ENCODE measurements around the gene PRUNE2. TPM values are rescaled to one million over a fixed set of nuclear protein-coding genes. Genes with fewer than 3 reads are reported as not detected.

The PRUNE2 gene
- total and polyA plus RNA-seq, 2 of the 8 experiments (the other 6 are each of a cell fraction or from before 2014, with no cell fraction given) = 5.5 to 13.3 TPM

DNA sequence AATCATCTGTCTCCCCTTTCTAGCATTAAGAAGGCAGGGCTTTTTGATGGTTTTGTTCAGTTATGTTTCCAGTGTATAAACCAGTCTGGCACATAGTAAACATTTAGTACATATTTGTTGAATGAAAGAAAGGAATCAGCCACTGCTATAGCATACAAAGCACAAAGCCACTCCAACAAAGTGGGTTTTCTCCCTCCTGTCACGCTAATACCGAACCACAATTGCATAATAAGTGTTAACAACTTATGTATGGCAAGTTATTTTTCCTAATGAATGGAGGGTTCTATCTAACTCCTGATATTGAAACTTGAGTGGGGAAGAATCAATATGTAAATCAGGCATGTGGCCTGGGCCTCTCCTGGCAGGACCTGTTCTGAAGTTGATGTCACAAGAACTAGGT is 53.9 kb downstream of the PRUNE2 start (continued):
- TF ChIP-seq CHD7 (IDR thresholded peaks at IDR 0.05; ENCODE audit: insufficient replicate concordance, low read length) (no peak), POLR2AphosphoS5 (IDR thresholded peaks at IDR 0.05; ENCODE audit: low read depth, low read length) (no peak), MAFK (IDR thresholded peaks at IDR 0.05; ENCODE audit: low read depth, low read length) (no peak), POU5F1 (IDR thresholded peaks at IDR 0.05; ENCODE audit: low read depth, low read length) (no peak)

All from H1 (cell line).